H1 (cell line): ENCODE results near the gene CDK7. TPM values are rescaled to one million over a fixed set of nuclear protein-coding genes. Genes with fewer than 3 reads are reported as not detected.

Experiments used
- JUN ChIP-seq: IDR thresholded peaks from 2 replicates; pipeline ENCODE4 v1.6.1; 2011; ENCODE audit warnings: low read depth, mild to moderate bottlenecking, improper control_type of control experiment, low read length
- MAX ChIP-seq: IDR thresholded peaks from 2 replicates; pipeline ENCODE4 v1.6.1; 2012; ENCODE audit warnings: inconsistent platforms
- SIN3A ChIP-seq, 2 experiments: IDR thresholded peaks in 1 of 2; conservative IDR thresholded peaks in 1 of 2; 2 replicates each; pipeline ENCODE4 v1.6.1; 2011 to 2012; ENCODE audit warnings: low read length in 2 of 2, improper control_type of control experiment in 1 of 2, low read depth in 1 of 2, mild to moderate bottlenecking in 1 of 2
- polyA plus RNA-seq, 7 experiments: library from polyadenylated mRNA; depleted of rRNA in 3 of 7; stranded (reverse) in 5 of 7; unstranded in 2 of 7; fragments of >200 nt in 5 of 7; fragments of 200-250 nt in 2 of 7; gene quantifications; 1 replicate in 5 of 7; 2 replicates in 1 of 7; 4 replicates in 1 of 7; pipeline versions ENCODE4 v1.2.1 to v1.2.3, GENCODE V29; 2011 to 2013; ENCODE audit warnings: missing spikeins in 2 of 7, mixed read lengths in 2 of 7
- total RNA-seq: library from RNA; stranded (reverse); fragmentation: NEBNext Ultra II Directional; extraction: Animal tissue kit (Norgen Biotek cat#: 25700); gene quantifications from 2 replicates; pipeline ENCODE4 v1.2.1, GENCODE V29; 2021

Gene CDK7
- total and polyA plus RNA-seq, 2 of the 8 experiments (the other 6 are each of a cell fraction or from before 2014, with no cell fraction given), result 39.9 to 63.4 TPM

- TF ChIP-seq JUN, result no peak
- 0 out of 4 replicates have a peak, but pooled peaks of 1 of the 2 experiments have one; percentile 32 for TF ChIP-seq SIN3A (conservative IDR thresholded peaks at IDR 0.05 in 1 of 2, IDR thresholded peaks at IDR 0.05 in 1 of 2; ENCODE audit: low read depth in 1 of 2, low read length in 2 of 2)
- TF ChIP-seq MAX, result peak; percentile 45; the same call in 1 of the 2 replicates
Measured at GRCh38 chr5:69265931-69266330, 31.2 kb downstream of the CDK7 start (continued).
